HG03135 (cell line): ENCODE measurements around the gene ASB7.
"Not testable (repeated sequence)": the region's sequence is repeated elsewhere in the genome, so short reads cannot be mapped to it uniquely, and the experiment has no call there.

ENCODE experiments used
- ATAC-seq: cut with Tn5 transposase; IDR thresholded peaks from one replicate; pipeline ENCODE4 v1.9.1; 2021; ENCODE audit warnings: mild to moderate bottlenecking, moderate library complexity; ENCODE audit not compliant: unreplicated experiment

The ASB7 gene

GRCh38 chr15:100648951-100649350 lies 46.6 kb downstream of the ASB7 start:
- ATAC-seq = no peak

GRCh38 chr15:100650685-100651084 lies 48.3 kb downstream of the ASB7 start:
- ATAC-seq = no peak

GRCh38 chr15:100651253-100651652 lies 48.9 kb downstream of the ASB7 start:
- ATAC-seq = no peak

GRCh38 chr15:100652116-100652515 lies 49.7 kb downstream of the ASB7 start:
- no peak for ATAC-seq

GRCh38 chr15:100653608-100654007 lies 51.2 kb downstream of the ASB7 start:
- no peak for ATAC-seq

- ATAC-seq = no peak
These were observed 56.5 kb downstream of the ASB7 start for GRCh38 chr15:100658895-100659294.

- no peak for ATAC-seq
These were observed 58.8 kb downstream of the ASB7 start for GRCh38 chr15:100661156-100661555.

GRCh38 chr15:100663086-100663914 lies 60.9 kb downstream of the ASB7 start:
- no peak for ATAC-seq

GRCh38 chr15:100663915-100664281 lies 61.5 kb downstream of the ASB7 start:
- ATAC-seq = no peak

GRCh38 chr15:100665570-100665969 lies 63.2 kb downstream of the ASB7 start:
- no peak for ATAC-seq

- no peak for ATAC-seq
These were observed 65.3 kb downstream of the ASB7 start for GRCh38 chr15:100667405-100668347.

- ATAC-seq = no peak
These were observed 66.0 kb downstream of the ASB7 start for GRCh38 chr15:100668348-100668745.

- ATAC-seq = no peak
These were observed 66.9 kb downstream of the ASB7 start for GRCh38 chr15:100669260-100669659.

- no peak for ATAC-seq
These were observed 68.2 kb downstream of the ASB7 start for GRCh38 chr15:100670505-100671021.

GRCh38 chr15:100671124-100671680 lies 68.8 kb downstream of the ASB7 start:
- ATAC-seq = no peak

GRCh38 chr15:100671858-100672543 lies 69.6 kb downstream of the ASB7 start:
- ATAC-seq = no peak

GRCh38 chr15:100672959-100673358 lies 70.6 kb downstream of the ASB7 start:
- no peak for ATAC-seq

GRCh38 chr15:100679151-100679550 lies 76.8 kb downstream of the ASB7 start:
- ATAC-seq = not testable (repeated sequence)

GRCh38 chr15:100680726-100681125 lies 78.3 kb downstream of the ASB7 start:
- ATAC-seq = no peak

- no peak for ATAC-seq
These were observed 79.0 kb downstream of the ASB7 start for GRCh38 chr15:100681335-100681746.

GRCh38 chr15:100682468-100682867 lies 80.1 kb downstream of the ASB7 start:
- ATAC-seq = no peak
